ENCODE data around the gene KCNK5. TPM values are rescaled to one million over a fixed set of nuclear protein-coding genes. Genes with fewer than 3 reads are reported as not detected.

The KCNK5 gene
- total and polyA plus RNA-seq, 9 of the 15 experiments (the other 6 are each of a cell fraction or from before 2014, with no cell fraction given), result 1.5 to 45.8 (median 25.8) TPM

DNA sequence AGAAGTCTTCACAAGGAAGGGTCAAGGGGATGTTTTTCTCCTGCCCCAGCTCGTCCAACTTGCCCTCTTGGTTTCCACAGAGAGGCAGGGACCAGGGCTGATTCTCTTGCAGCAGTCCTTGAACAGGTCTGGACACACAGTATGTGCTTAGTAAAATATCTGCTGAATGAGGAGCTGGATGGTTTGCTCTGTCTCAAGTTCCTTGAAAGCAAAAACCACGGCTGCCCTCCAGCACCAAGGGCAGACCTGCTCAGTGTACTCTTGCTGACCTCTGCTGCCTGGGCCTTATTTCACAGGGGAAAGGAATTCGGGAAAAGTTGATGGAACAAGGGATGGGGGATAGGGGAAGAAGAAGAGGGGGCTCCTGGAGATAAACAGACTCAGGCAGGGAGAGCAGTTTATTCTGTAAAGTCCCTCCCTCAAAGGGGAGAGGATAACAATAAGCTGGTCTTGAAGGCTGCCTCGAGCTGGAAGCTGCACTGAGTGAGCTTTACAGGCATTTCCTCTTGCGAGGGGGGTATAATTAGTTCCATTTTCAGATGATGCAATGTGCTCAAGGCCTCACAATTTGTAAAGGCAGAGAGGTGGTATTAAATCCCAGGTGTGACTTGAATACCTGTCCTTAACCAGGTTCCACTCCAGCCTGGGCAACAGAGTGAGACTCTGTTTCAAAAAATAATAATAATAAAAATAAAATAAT, 10.3 kb downstream of the KCNK5 start:
- Histone ChIP-seq H3K27ac (ENCODE audit: extremely low read depth, low read depth, low read length) (peak overlapping the region; percentile 39; the same call in 2 of the 3 replicates), H3K9me1 (ENCODE audit: control insufficient read depth, insufficient read depth, low read length) (peaks cover 15% of the 10 kb centered on the region), H3K79me2 (ENCODE audit: control insufficient read depth, insufficient read depth, low read length) (peaks cover 100% of the 10 kb centered on the region), H3K36me3 (ENCODE audit: control insufficient read depth, insufficient read depth, low read length) (peaks cover 82% of the 10 kb centered on the region), H3K27me3 (ENCODE audit: control insufficient read depth in 2 of 2, insufficient read depth in 2 of 2, low read length in 2 of 2) (no peaks in the 10 kb centered on the region), H3K4me1 (replicated peaks in 1 of 2; ENCODE audit: control insufficient read depth in 2 of 2, insufficient read depth in 2 of 2, low read length in 2 of 2) (peaks cover 61 to 71% of the 10 kb centered on the region in 2 experiments), H4K20me1 (replicated peaks; ENCODE audit: control insufficient read depth, insufficient read depth, low read length) (peaks cover 32% of the 10 kb centered on the region; the same call in 1 of the 2 replicates), H3K9ac (ENCODE audit: insufficient read depth in 1 of 2, low read depth in 2 of 2, low read length in 2 of 2) (no peak overlapping the region; a peak in 1 of 4 replicates), H3K4me3 (no peak overlapping the region), H3K4me2 (ENCODE audit: insufficient read depth, low read length) (no peak overlapping the region), H2AFZ (ENCODE audit: low read depth, low read length) (no peak overlapping the region), H3K9me3 (replicated peaks; ENCODE audit: control insufficient read depth, insufficient read depth, low read depth, low read length) (no peaks in the 10 kb centered on the region)
- no TSS peak for BruUV-seq (replicated peaks)
- WGBS (ENCODE audit: insufficient coverage, low coverage, missing lambda C conversion rate), result 31% methylated on average over 5 of the region's 5 CpGs
- ChIA-PET CTCF (ENCODE audit: low intra/inter-chr PET ratio) (no interaction called here), POLR2A (interaction anchor here (4.3 to 4.9 kb wide), 2 partner anchors 9 to 13 kb away, joined by 33 read pairs; partner anchors contain the start of gene KCNK5)
- in situ Hi-C loops (cut with MboI) (no loop called here), intact Hi-C loops (cut with micrococcal nuclease) (no loop called here)
- no peak for FAIRE-seq
- no peak for DNase-seq (ENCODE audit: extremely low read depth in 1 of 4, low spot score in 3 of 4)
- ATAC-seq, result no peak
- TF ChIP-seq ZNF311 (CRISPR knock-in tag; IDR thresholded peaks at IDR 0.05) (no peak), ZNF133 (CRISPR knock-in tag; IDR thresholded peaks at IDR 0.05) (no peak), ZNF695 (CRISPR knock-in tag; IDR thresholded peaks at IDR 0.05) (no peak), CHD2 (IDR thresholded peaks at IDR 0.05; ENCODE audit: low read depth, low read length) (no peak), ELF4 (CRISPR knock-in tag; IDR thresholded peaks at IDR 0.05) (no peak), ZBTB5 (IDR thresholded peaks at IDR 0.05) (no peak), ZEB2 (IDR thresholded peaks at IDR 0.05) (no peak), CBX3 (IDR thresholded peaks at IDR 0.05; ENCODE audit: borderline replicate concordance in 1 of 2, low read length in 2 of 2) (no peak), SETDB1 (IDR thresholded peaks at IDR 0.05; ENCODE audit: low read length) (no peak), CEBPG (CRISPR knock-in tag; IDR thresholded peaks at IDR 0.05) (0 out of 2 replicates have a peak, but pooled peaks have one; percentile 21), CEBPG (tag; conservative IDR thresholded peaks at IDR 0.05 in 1 of 2, IDR thresholded peaks at IDR 0.05 in 1 of 2) (peak; percentile 76 to 85), SMARCA5 (IDR thresholded peaks at IDR 0.05) (no peak), CREM (IDR thresholded peaks at IDR 0.05; ENCODE audit: low read depth) (no peak), ZNF780A (CRISPR knock-in tag; IDR thresholded peaks at IDR 0.05) (no peak), GTF2E2 (tag; IDR thresholded peaks at IDR 0.05) (no peak), ZNF41 (CRISPR knock-in tag; conservative IDR thresholded peaks at IDR 0.05) (no peak), ATF4 (CRISPR knock-in tag; IDR thresholded peaks at IDR 0.05) (peak; percentile 85), ZNF224 (CRISPR knock-in tag; IDR thresholded peaks at IDR 0.05) (no peak), ATF3 (IDR thresholded peaks at IDR 0.05) (peak; percentile 73), ATF3 (CRISPR knock-in tag; conservative IDR thresholded peaks at IDR 0.05) (no peak), SPI1 (IDR thresholded peaks at IDR 0.05; ENCODE audit: borderline replicate concordance, low read depth, low read length) (no peak), RAD21 (CRISPR knock-in tag; conservative IDR thresholded peaks at IDR 0.05 in 1 of 2, IDR thresholded peaks at IDR 0.05 in 1 of 2) (peak; percentile 26 to 27; a peak in 3 of 4 replicates)
